Endodermal cell (in vitro differentiated cells): Measurements from ENCODE around the gene RPTOR. TPM values are rescaled to one million over a fixed set of nuclear protein-coding genes. Genes with fewer than 3 reads are reported as not detected.

Experiments
- DNase-seq: peaks from one replicate; pipeline ENCODE4 v3.0.0-alpha.2; 2017
- H3K27ac ChIP-seq: 2 replicates; pipeline ENCODE4 v1.5.1; 2013; ENCODE audit warnings: mild to moderate bottlenecking, low read depth, low read length, moderate library complexity
- H3K27me3 ChIP-seq: 2 replicates; pipeline ENCODE4 v1.6.1; 2013; ENCODE audit warnings: mild to moderate bottlenecking, low read length, moderate library complexity; ENCODE audit not compliant: insufficient read depth, control insufficient read depth, poor library complexity, severe bottlenecking
- H3K36me3 ChIP-seq: 2 replicates; pipeline ENCODE4 v1.7.0; 2013; ENCODE audit warnings: mild to moderate bottlenecking, low read length, moderate library complexity; ENCODE audit not compliant: control insufficient read depth, insufficient read depth
- H3K4me1 ChIP-seq: one replicate; pipeline ENCODE4 v1.7.0; 2013; ENCODE audit warnings: low read length; ENCODE audit not compliant: control insufficient read depth, insufficient read depth
- H3K4me3 ChIP-seq: 2 replicates; pipeline ENCODE4 v1.5.1; 2013; ENCODE audit warnings: mild to moderate bottlenecking, low read length, moderate library complexity
- H3K9ac ChIP-seq: 2 replicates; pipeline ENCODE4 v1.6.1; 2013; ENCODE audit warnings: mild to moderate bottlenecking, low read length, moderate library complexity; ENCODE audit not compliant: poor library complexity, severe bottlenecking; ENCODE audit errors: extremely low read depth
- H3K9me3 ChIP-seq: 2 replicates; pipeline ENCODE4 v1.6.1; 2013; ENCODE audit warnings: mild to moderate bottlenecking, low read length, moderate library complexity; ENCODE audit not compliant: control insufficient read depth
- H3K27ac Mint-ChIP-seq: 2 replicates; pipeline ENCODE4 v1.8.0; 2020; ENCODE audit warnings: mixed read lengths
- H3K27me3 Mint-ChIP-seq: 2 replicates; pipeline ENCODE4 v1.8.0; 2021; ENCODE audit warnings: mild to moderate bottlenecking, mixed read lengths; ENCODE audit not compliant: insufficient read depth
- H3K36me3 Mint-ChIP-seq: 2 replicates; pipeline ENCODE4 v1.8.0; 2020; ENCODE audit warnings: low read depth, mixed read lengths
- H3K4me1 Mint-ChIP-seq: 2 replicates; pipeline ENCODE4 v1.8.0; 2020; ENCODE audit warnings: mixed read lengths
- H3K4me3 Mint-ChIP-seq: 2 replicates; pipeline ENCODE4 v1.8.0; 2020; ENCODE audit warnings: mild to moderate bottlenecking, moderate library complexity, mixed read lengths
- H3K9me3 Mint-ChIP-seq: 2 replicates; pipeline ENCODE4 v1.8.0; 2020; ENCODE audit warnings: mild to moderate bottlenecking, mixed read lengths
- WGBS, 2 experiments: methylation state at CpG; one replicate each; pipeline versions ENCODE4 v1.1.5 to v1.1.7; 2013; ENCODE audit warnings: missing lambda C conversion rate in 2 of 2, mixed read lengths in 1 of 2; ENCODE audit not compliant: insufficient coverage in 1 of 2, insufficient read length in 1 of 2; 5-methylcytosine and 5-hydroxymethylcytosine counted together
- total RNA-seq, 2 donors: library from RNA; stranded (reverse); fragmentation: NEBNext Ultra II Directional in 1 of 2; extraction: Animal tissue kit (Norgen Biotek cat#: 25700) in 1 of 2; gene quantifications; 2 replicates in 1 of 2; 3 replicates in 1 of 2; pipeline ENCODE4 v1.2.1, GENCODE V29; 2021
- TF ChIP-seq, protein P1 (sequence below): fragments of 200-600 bp; sonication (generic); conservative IDR thresholded peaks from 2 replicates; pipeline ENCODE4 v1.5.0; 2021; ENCODE audit warnings: antibody characterized with exemption, mild to moderate bottlenecking

RPTOR gene
- total RNA-seq, 2 donors from 2014 or later = 45.1 to 53.4 TPM

- Mint-ChIP-seq H3K27me3 (no peaks in the 10 kb centered on the region), H3K4me3 (no peak overlapping the region), H3K36me3 (peaks cover 22% of the 10 kb centered on the region), H3K9me3 (no peaks in the 10 kb centered on the region), H3K4me1 (peaks cover 10% of the 10 kb centered on the region), H3K27ac (no peak overlapping the region)
- TF ChIP-seq, protein P1, sequence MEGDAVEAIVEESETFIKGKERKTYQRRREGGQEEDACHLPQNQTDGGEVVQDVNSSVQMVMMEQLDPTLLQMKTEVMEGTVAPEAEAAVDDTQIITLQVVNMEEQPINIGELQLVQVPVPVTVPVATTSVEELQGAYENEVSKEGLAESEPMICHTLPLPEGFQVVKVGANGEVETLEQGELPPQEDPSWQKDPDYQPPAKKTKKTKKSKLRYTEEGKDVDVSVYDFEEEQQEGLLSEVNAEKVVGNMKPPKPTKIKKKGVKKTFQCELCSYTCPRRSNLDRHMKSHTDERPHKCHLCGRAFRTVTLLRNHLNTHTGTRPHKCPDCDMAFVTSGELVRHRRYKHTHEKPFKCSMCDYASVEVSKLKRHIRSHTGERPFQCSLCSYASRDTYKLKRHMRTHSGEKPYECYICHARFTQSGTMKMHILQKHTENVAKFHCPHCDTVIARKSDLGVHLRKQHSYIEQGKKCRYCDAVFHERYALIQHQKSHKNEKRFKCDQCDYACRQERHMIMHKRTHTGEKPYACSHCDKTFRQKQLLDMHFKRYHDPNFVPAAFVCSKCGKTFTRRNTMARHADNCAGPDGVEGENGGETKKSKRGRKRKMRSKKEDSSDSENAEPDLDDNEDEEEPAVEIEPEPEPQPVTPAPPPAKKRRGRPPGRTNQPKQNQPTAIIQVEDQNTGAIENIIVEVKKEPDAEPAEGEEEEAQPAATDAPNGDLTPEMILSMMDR = peak; percentile 94
- Histone ChIP-seq H3K9ac (no peak overlapping the region), H3K9me3 (no peaks in the 10 kb centered on the region), H3K36me3 (peaks cover 12% of the 10 kb centered on the region), H3K27me3 (no peaks in the 10 kb centered on the region), H3K4me1 (no peaks in the 10 kb centered on the region), H3K4me3 (no peak overlapping the region), H3K27ac (no peak overlapping the region)
- DNase-seq = peak; percentile 96
- 83 to 85% methylated on average over 17 to 22 of the region's 22 CpGs for WGBS, 2 experiments
These were observed 355.0 kb downstream of the RPTOR start for GRCh38 chr17:80899402-80900268.

GRCh38 chr17:80901319-80901718, 356.7 kb downstream of the RPTOR start:
- H3K9ac ChIP-seq = no peak overlapping the region
- TF ChIP-seq, protein P1 = no peak
- H3K27ac ChIP-seq = no peak overlapping the region
- H3K4me3 ChIP-seq = no peak overlapping the region
- no peak for DNase-seq
- Mint-ChIP-seq H3K36me3 (peaks cover 19% of the 10 kb centered on the region), H3K27ac (peak overlapping the region; percentile 52), H3K27me3 (no peaks in the 10 kb centered on the region), H3K4me1 (peaks cover 10% of the 10 kb centered on the region), H3K4me3 (no peak overlapping the region), H3K9me3 (no peaks in the 10 kb centered on the region)
- no peaks in the 10 kb centered on the region for H3K4me1 ChIP-seq
- H3K36me3 ChIP-seq = peaks cover 6% of the 10 kb centered on the region
- H3K27me3 ChIP-seq = no peaks in the 10 kb centered on the region
- WGBS, 2 experiments = 90 to 94% methylated on average over 3 to 4 of the region's 4 CpGs
- no peaks in the 10 kb centered on the region for H3K9me3 ChIP-seq

DNA sequence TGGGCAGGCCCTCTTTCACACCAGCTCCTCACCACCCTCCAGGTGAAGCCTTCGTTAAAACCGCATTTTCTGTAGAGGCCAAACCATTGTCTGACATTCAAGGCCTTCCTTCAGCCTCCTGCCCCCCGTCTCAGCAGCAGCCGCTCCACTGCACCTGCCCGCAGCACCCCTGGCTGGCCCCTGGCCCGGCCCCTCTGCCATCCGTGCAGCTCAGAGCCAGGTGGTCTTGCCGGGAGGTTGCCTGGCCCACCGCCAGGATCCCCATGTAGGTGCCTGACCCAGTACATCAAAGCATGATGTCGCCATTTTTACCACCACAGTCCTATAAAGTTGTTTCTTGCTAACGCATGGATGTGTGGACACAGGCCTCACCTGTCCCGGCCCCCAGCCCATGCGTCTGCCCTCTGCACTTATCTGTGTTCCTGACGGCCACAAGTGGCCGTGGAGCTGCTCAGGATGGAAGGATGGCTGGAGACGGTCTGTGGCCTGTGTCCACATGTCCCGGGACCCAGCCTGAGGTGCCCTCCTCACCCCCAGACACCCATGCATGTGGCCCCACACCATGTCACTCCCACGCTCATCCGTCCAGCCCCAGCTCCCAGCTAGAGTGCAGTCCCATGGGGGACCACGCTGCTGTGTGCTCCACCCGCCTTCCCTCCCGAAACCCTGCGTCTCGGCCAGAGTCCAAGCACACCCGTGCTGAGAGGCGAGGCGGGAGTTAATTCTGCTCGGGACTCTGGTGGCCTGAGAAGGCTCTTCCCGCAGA, 357.7 kb downstream of the RPTOR start:
- H3K4me3 ChIP-seq = no peak overlapping the region
- TF ChIP-seq, protein P1 = no peak
- no peak overlapping the region for H3K9ac ChIP-seq
- Mint-ChIP-seq H3K4me1 (peaks cover 10% of the 10 kb centered on the region), H3K27me3 (no peaks in the 10 kb centered on the region), H3K27ac (peak overlapping the region; percentile 20), H3K4me3 (no peak overlapping the region), H3K36me3 (peaks cover 18% of the 10 kb centered on the region), H3K9me3 (no peaks in the 10 kb centered on the region)
- peak overlapping the region; percentile 32 for H3K27ac ChIP-seq
- H3K9me3 ChIP-seq = no peaks in the 10 kb centered on the region
- WGBS, 2 experiments = 92 to 95% methylated on average over 25 to 29 of the region's 29 CpGs
- no peak for DNase-seq
- no peaks in the 10 kb centered on the region for H3K27me3 ChIP-seq
- no peaks in the 10 kb centered on the region for H3K4me1 ChIP-seq
- H3K36me3 ChIP-seq = no peaks in the 10 kb centered on the region
